Natural killer cell (primary cell): ENCODE measurements around the gene RMI2. TPM values are rescaled to one million over a fixed set of nuclear protein-coding genes. Genes with fewer than 3 reads are reported as not detected.
A peak's percentile ranks its signal among the peaks of the same experiment; 100 is the strongest.

Source experiments
- ATAC-seq, 3 donors: fragments of 150-1000 bp in 2 of 3; fragments of 200-7000 bp in 1 of 3; cut with Tn5 transposase; 1 replicate in 1 of 3; 2 replicates in 2 of 3; pipeline ENCODE4 v1.10.0; 2021; ENCODE audit warnings: mild to moderate bottlenecking in 2 of 3, moderate library complexity in 2 of 3
- DNase-seq, 2 donors: peaks; one replicate each; pipeline versions ENCODE4 v3.0.0 to v3.0.0-alpha.2; 2013 to 2021; ENCODE audit warnings: mixed read lengths in 1 of 2
- H3K27ac ChIP-seq: one replicate; pipeline ENCODE4 v1.5.1; 2013; ENCODE audit warnings: mild to moderate bottlenecking, low read length
- H3K27me3 ChIP-seq: one replicate; pipeline ENCODE4 v1.6.1; 2013; ENCODE audit warnings: low read length; ENCODE audit not compliant: control insufficient read depth, insufficient read depth
- H3K36me3 ChIP-seq: one replicate; pipeline ENCODE4 v1.6.1; 2013; ENCODE audit warnings: low read length; ENCODE audit not compliant: control insufficient read depth, insufficient read depth
- H3K4me1 ChIP-seq: one replicate; pipeline ENCODE4 v1.6.1; 2013; ENCODE audit warnings: low read length; ENCODE audit not compliant: control insufficient read depth, insufficient read depth
- H3K4me3 ChIP-seq: one replicate; pipeline ENCODE4 v1.5.1; 2013; ENCODE audit warnings: low read length
- H3K9me3 ChIP-seq: one replicate; pipeline ENCODE4 v1.6.1; 2013; ENCODE audit warnings: low read length; ENCODE audit not compliant: control insufficient read depth, insufficient read depth
- H3K27ac Mint-ChIP-seq, 2 donors: one replicate each; pipeline ENCODE4 v1.8.0; 2022; ENCODE audit warnings: mild to moderate bottlenecking in 2 of 2, mixed read lengths in 2 of 2, moderate library complexity in 1 of 2
- H3K27me3 Mint-ChIP-seq, 2 donors: one replicate each; pipeline ENCODE4 v1.8.0; 2022; ENCODE audit warnings: low read depth in 2 of 2, mixed read lengths in 2 of 2
- H3K36me3 Mint-ChIP-seq: one replicate; pipeline ENCODE4 v1.8.0; 2022; ENCODE audit warnings: mixed read lengths
- H3K4me1 Mint-ChIP-seq, 2 donors: one replicate each; pipeline ENCODE4 v1.8.0; 2022; ENCODE audit warnings: mixed read lengths in 2 of 2
- H3K4me3 Mint-ChIP-seq: one replicate; pipeline ENCODE4 v1.8.0; 2022; ENCODE audit warnings: mild to moderate bottlenecking, moderate library complexity, mixed read lengths
- H3K9me3 Mint-ChIP-seq, 2 donors: one replicate each; pipeline ENCODE4 v1.8.0; 2022; ENCODE audit warnings: mixed read lengths in 2 of 2
- WGBS: methylation state at CpG from one replicate; pipeline ENCODE4 v1.1.7; 2013; ENCODE audit warnings: missing lambda C conversion rate; ENCODE audit not compliant: insufficient coverage; 5-methylcytosine and 5-hydroxymethylcytosine counted together
- intact Hi-C: fragments of 100-400 bp; cut with micrococcal nuclease; formaldehyde crosslinking; loops from one replicate; pipeline ENCODE4 v1.14.2; 2022
- total RNA-seq, 4 donors: library from RNA; stranded (reverse); fragments of 120-200 nt in 1 of 4; gene quantifications; one replicate each; pipeline versions ENCODE4 v1.2.3 to v1.2.4, GENCODE V29; 2013 to 2022
- TF ChIP-seq, protein P1 (sequence below): fragments of 200-600 bp; IDR thresholded peaks from one replicate; pipeline ENCODE4 v1.8.0; 2022; ENCODE audit warnings: antibody characterized with exemption

Gene RMI2
- total RNA-seq, 3 donors from 2014 or later (not counting 1 experiment from before 2014, with no cell fraction given), result 0.83 to 1.1 (median 0.93) TPM

DNA sequence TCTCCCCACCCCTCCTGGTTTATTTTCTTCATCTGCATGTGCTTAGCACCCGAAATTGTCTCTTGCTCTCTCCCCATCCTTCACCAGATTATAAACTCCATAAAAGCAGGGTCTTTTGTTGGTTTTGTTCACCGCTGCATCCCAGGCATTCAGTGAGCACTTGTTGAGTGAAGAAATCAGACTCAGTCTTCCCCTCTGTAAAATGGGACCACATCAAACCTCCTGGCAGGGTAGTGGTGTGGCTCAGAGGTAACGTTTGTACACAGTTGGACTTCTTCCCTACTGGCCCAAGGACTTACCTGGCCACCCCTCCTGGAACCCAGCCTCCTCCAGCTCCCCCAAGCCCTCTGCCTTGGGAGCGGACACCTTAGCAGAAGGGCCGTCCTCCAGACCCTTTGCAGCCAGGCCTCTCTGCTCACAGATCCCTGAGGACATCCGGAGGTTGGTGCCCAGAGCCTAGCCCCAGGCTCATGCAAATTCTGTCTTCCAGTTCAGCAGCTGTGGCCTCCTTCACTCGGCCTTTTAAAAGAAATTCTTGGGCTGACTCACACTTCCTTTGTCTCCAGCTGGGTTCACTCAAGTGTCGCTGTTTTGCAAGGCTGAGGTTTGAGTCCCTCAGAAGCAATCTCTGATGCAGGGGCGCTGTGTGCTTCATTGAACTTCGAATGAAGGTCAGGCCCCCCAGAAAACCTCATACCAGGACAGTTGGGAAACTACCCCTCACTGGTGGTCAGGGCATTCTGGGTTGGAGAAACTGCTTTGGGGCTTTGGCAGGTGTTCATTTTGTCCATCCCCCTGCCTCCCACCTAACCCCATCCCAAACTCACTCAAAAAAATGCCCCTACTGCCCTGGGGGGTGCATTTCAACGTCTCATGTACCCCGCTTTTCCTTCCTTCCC lies 16.8 kb upstream of the RMI2 start:
- intact Hi-C loops, result no loop called here

DNA sequence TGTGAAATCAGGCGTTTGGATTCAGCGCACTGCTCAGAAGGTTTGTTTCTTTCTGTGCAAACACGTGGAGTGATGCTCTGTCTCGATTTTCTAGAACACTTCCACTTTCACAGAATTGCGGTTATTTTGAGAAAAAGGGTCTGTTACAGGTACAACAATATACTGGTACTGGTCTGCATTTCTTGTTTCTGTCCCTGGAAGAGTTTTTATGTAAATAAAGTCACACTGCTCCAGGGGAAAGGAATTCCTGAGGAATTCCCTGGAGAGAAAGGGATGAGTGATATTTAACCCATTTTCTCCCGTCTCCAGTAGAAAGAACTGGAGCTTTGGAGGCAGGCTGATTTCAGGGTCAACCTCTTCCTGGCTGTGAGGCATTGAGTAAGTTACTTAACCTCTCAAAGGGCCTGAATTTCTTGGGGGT lies 16.2 kb upstream of the RMI2 start:
- no peak overlapping the region for H3K4me3 ChIP-seq
- Mint-ChIP-seq H3K4me1 (peaks cover 23 to 29% of the 10 kb centered on the region in 2 donors), H3K36me3 (no peaks in the 10 kb centered on the region), H3K9me3 (no peaks in the 10 kb centered on the region), H3K4me3 (no peak overlapping the region), H3K27ac (peak overlapping the region in 1 of 2 donors; percentile 34), H3K27me3 (peaks cover 45 to 63% of the 10 kb centered on the region in 2 donors)
- no peaks in the 10 kb centered on the region for H3K36me3 ChIP-seq
- no peak for ATAC-seq
- WGBS, result 34% methylated on average over 3 of the region's 6 CpGs
- H3K9me3 ChIP-seq, result peaks cover 7% of the 10 kb centered on the region
- H3K4me1 ChIP-seq, result peaks cover 38% of the 10 kb centered on the region
- TF ChIP-seq, protein P1, sequence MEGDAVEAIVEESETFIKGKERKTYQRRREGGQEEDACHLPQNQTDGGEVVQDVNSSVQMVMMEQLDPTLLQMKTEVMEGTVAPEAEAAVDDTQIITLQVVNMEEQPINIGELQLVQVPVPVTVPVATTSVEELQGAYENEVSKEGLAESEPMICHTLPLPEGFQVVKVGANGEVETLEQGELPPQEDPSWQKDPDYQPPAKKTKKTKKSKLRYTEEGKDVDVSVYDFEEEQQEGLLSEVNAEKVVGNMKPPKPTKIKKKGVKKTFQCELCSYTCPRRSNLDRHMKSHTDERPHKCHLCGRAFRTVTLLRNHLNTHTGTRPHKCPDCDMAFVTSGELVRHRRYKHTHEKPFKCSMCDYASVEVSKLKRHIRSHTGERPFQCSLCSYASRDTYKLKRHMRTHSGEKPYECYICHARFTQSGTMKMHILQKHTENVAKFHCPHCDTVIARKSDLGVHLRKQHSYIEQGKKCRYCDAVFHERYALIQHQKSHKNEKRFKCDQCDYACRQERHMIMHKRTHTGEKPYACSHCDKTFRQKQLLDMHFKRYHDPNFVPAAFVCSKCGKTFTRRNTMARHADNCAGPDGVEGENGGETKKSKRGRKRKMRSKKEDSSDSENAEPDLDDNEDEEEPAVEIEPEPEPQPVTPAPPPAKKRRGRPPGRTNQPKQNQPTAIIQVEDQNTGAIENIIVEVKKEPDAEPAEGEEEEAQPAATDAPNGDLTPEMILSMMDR, result no peak
- H3K27me3 ChIP-seq, result peaks cover 10% of the 10 kb centered on the region
- H3K27ac ChIP-seq, result peak overlapping the region; percentile 67
- intact Hi-C loops, result no loop called here
- DNase-seq, result no peak

More for the DNA sequence above, 16.8 kb upstream of the RMI2 start:
- Mint-ChIP-seq H3K4me3 (no peak overlapping the region), H3K27ac (peak overlapping the region in 1 of 2 donors; percentile 34), H3K9me3 (no peaks in the 10 kb centered on the region), H3K36me3 (no peaks in the 10 kb centered on the region), H3K4me1 (peaks cover 23 to 29% of the 10 kb centered on the region in 2 donors), H3K27me3 (peaks cover 41 to 57% of the 10 kb centered on the region in 2 donors)
- ATAC-seq, result peak; percentile 56 to 77 (median 69)
- DNase-seq, result peak in 1 of 2 donors; percentile 67
- peaks cover 38% of the 10 kb centered on the region for H3K4me1 ChIP-seq
- H3K27ac ChIP-seq, result peak overlapping the region; percentile 67
- H3K4me3 ChIP-seq, result no peak overlapping the region
- peaks cover 7% of the 10 kb centered on the region for H3K9me3 ChIP-seq
- no peaks in the 10 kb centered on the region for H3K36me3 ChIP-seq
- 27% methylated on average over 12 of the region's 12 CpGs for WGBS
- TF ChIP-seq, protein P1, result no peak
- peaks cover 10% of the 10 kb centered on the region for H3K27me3 ChIP-seq

DNA sequence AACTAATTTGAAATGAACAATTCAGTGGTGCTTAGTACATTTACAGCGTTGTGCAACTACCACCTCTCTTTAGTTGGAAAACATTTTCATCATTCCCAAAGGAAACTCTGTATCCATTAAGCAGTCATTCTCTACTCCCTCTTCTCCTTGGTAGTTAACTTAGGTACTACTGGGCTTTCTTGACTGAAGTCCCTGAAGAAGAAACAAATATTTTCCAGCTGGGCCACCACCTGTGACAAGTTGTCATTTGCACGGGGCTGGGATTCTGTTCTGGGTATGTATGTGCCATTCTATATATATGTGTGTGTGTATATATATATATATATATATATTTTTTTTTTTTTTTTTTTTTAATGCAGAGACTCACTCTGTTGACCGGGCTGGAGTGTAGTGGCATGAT lies 15.4 kb upstream of the RMI2 start:
- Histone ChIP-seq H3K27me3 (peaks cover 10% of the 10 kb centered on the region), H3K4me1 (peaks cover 38% of the 10 kb centered on the region), H3K4me3 (no peak overlapping the region), H3K36me3 (no peaks in the 10 kb centered on the region), H3K9me3 (peaks cover 7% of the 10 kb centered on the region), H3K27ac (no peak overlapping the region)
- no peak overlapping the region for H3K4me3 Mint-ChIP-seq
- H3K9me3 Mint-ChIP-seq, result no peaks in the 10 kb centered on the region
- DNase-seq (no peak), ATAC-seq (no peak)
- H3K27me3 Mint-ChIP-seq, result peaks cover 43 to 60% of the 10 kb centered on the region in 2 donors
- H3K36me3 Mint-ChIP-seq, result no peaks in the 10 kb centered on the region
- WGBS, result 69% methylated on average over 2 of the region's 3 CpGs
- intact Hi-C loops, result no loop called here
- H3K27ac Mint-ChIP-seq, result no peak overlapping the region
- H3K4me1 Mint-ChIP-seq, result peaks cover 23 to 26% of the 10 kb centered on the region in 2 donors
- TF ChIP-seq, protein P1, result no peak
